ENCODE data around the gene BFSP2. TPM values are rescaled to one million over a fixed set of nuclear protein-coding genes. Genes with fewer than 3 reads are reported as not detected.

The BFSP2 gene
- total and polyA plus RNA-seq, 2 of the 13 experiments (the other 11 are each of a cell fraction or from before 2014, with no cell fraction given) = not detected

GRCh38 chr3:133521946-133522345, 122.1 kb downstream of the BFSP2 start:
- in situ Hi-C loops (cut with HindIII; ENCODE audit: extremely low pct_ligation_motif_present, low pct_unique_long_range_greater_than_20kb) (no loop called here), intact Hi-C loops (cut with micrococcal nuclease; ENCODE audit: unreplicated experiment) (no loop called here)
- no peak overlapping the region for H2AFZ ChIP-seq (ENCODE audit: low read length)
- H3K4me1 ChIP-seq (ENCODE audit: insufficient read depth, low read length) = no peaks in the 10 kb centered on the region
- no peak for DNase-seq (ENCODE audit: low spot score)
- CTCF ChIA-PET (ENCODE audit: low intra/inter-chr PET ratio, low total read pairs) = no interaction called here
- no peak overlapping the region for H3K4me3 ChIP-seq (replicated peaks in 1 of 3; ENCODE audit: insufficient read depth in 1 of 3, low read depth in 2 of 3, low read length in 3 of 3)
- POLR2A ChIA-PET = no interaction called here
- H3K79me2 ChIP-seq (ENCODE audit: insufficient read depth, low read length) = no peaks in the 10 kb centered on the region
- no peak overlapping the region for H3K27ac ChIP-seq (ENCODE audit: extremely low read length, insufficient read depth, low read length)
- H4K20me1 ChIP-seq (ENCODE audit: insufficient read depth, low read length) = no peaks in the 10 kb centered on the region
- no peak for ATAC-seq
- no peaks in the 10 kb centered on the region for H3K36me3 ChIP-seq (replicated peaks in 1 of 2; ENCODE audit: control insufficient read depth in 1 of 2, insufficient read depth in 2 of 2, low read length in 2 of 2)
- no peak overlapping the region for H3K4me2 ChIP-seq (ENCODE audit: low read depth, low read length)
- no peak for FAIRE-seq
- 6% methylated on average over 5 of the region's 5 CpGs for WGBS (ENCODE audit: low lambda C conversion rate)
- no peaks in the 10 kb centered on the region for H3K9me3 ChIP-seq (ENCODE audit: low read length)
- no TSS peak for BruUV-seq (replicated peaks)
- H3K9ac ChIP-seq (ENCODE audit: insufficient read depth, low read depth, low read length) = no peak overlapping the region
- H3K27me3 ChIP-seq (ENCODE audit: control insufficient read depth in 1 of 2, insufficient read depth in 2 of 2, low read length in 2 of 2) = no peaks in the 10 kb centered on the region
- TF ChIP-seq ZNF562 (CRISPR knock-in tag; IDR thresholded peaks at IDR 0.05; ENCODE audit: borderline replicate concordance) (no peak), IKZF4 (CRISPR knock-in tag; IDR thresholded peaks at IDR 0.05; ENCODE audit: borderline replicate concordance, low read depth, not compliant biosample characterization) (no peak), KLF12 (CRISPR knock-in tag; IDR thresholded peaks at IDR 0.05; ENCODE audit: borderline replicate concordance) (no peak), NFE2L2 (IDR thresholded peaks at IDR 0.05; ENCODE audit: low read length) (no peak), RBAK (CRISPR knock-in tag; IDR thresholded peaks at IDR 0.05) (no peak), ZNF891 (CRISPR knock-in tag; IDR thresholded peaks at IDR 0.05) (no peak), ATF2 (CRISPR knock-in tag; IDR thresholded peaks at IDR 0.05) (no peak), THRA (CRISPR knock-in tag; IDR thresholded peaks at IDR 0.05; ENCODE audit: borderline replicate concordance) (no peak), ZNF790 (CRISPR knock-in tag; IDR thresholded peaks at IDR 0.05; ENCODE audit: borderline replicate concordance) (no peak), ZNF710 (CRISPR knock-in tag; IDR thresholded peaks at IDR 0.05; ENCODE audit: borderline replicate concordance) (no peak), IRF9 (CRISPR knock-in tag; IDR thresholded peaks at IDR 0.05; ENCODE audit: borderline replicate concordance) (no peak), EHMT2 (IDR thresholded peaks at IDR 0.05; ENCODE audit: borderline replicate concordance, low read depth, low read length) (no peak), AKAP8 (CRISPR knock-in tag; IDR thresholded peaks at IDR 0.05) (no peak), MAZ (IDR thresholded peaks at IDR 0.05; ENCODE audit: borderline replicate concordance, low read depth, low read length) (no peak), MAZ (CRISPR knock-in tag; IDR thresholded peaks at IDR 0.05; ENCODE audit: low read depth) (no peak), GFI1 (CRISPR knock-in tag; IDR thresholded peaks at IDR 0.05; ENCODE audit: borderline replicate concordance) (no peak), PRMT3 (CRISPR knock-in tag; IDR thresholded peaks at IDR 0.05; ENCODE audit: borderline replicate concordance, low read depth) (no peak), ZNF432 (CRISPR knock-in tag; IDR thresholded peaks at IDR 0.05; ENCODE audit: borderline replicate concordance) (no peak)
